ENCODE data around the gene MAP1A. TPM values are rescaled to one million over a fixed set of nuclear protein-coding genes. Genes with fewer than 3 reads are reported as not detected.
A peak's percentile ranks its signal among the peaks of the same experiment; 100 is the strongest.

The MAP1A gene
- total RNA-seq (10 to 100 TPM; 39.5 to 87.6 (median 58.9) TPM), polyA plus RNA-seq (29.7 TPM)
- long read RNA-seq, donor 1, partial matches to known transcripts, result 162 of 169 reads
- long read RNA-seq, donor 1, other reads (novel, unspliced or antisense), result 7 of 169 reads
- long read RNA-seq, donor 2, partial matches to known transcripts, result 28 of 28 reads
- long read RNA-seq, donor 2, other reads (novel, unspliced or antisense), result 0 of 28 reads
- long read RNA-seq, donor 3, partial matches to known transcripts, result 195 of 216 reads
- long read RNA-seq, donor 3, other reads (novel, unspliced or antisense), result 21 of 216 reads
- long read RNA-seq, donor 4, partial matches to known transcripts, result 58 of 60 reads
- long read RNA-seq, donor 4, other reads (novel, unspliced or antisense), result 2 of 60 reads

DNA sequence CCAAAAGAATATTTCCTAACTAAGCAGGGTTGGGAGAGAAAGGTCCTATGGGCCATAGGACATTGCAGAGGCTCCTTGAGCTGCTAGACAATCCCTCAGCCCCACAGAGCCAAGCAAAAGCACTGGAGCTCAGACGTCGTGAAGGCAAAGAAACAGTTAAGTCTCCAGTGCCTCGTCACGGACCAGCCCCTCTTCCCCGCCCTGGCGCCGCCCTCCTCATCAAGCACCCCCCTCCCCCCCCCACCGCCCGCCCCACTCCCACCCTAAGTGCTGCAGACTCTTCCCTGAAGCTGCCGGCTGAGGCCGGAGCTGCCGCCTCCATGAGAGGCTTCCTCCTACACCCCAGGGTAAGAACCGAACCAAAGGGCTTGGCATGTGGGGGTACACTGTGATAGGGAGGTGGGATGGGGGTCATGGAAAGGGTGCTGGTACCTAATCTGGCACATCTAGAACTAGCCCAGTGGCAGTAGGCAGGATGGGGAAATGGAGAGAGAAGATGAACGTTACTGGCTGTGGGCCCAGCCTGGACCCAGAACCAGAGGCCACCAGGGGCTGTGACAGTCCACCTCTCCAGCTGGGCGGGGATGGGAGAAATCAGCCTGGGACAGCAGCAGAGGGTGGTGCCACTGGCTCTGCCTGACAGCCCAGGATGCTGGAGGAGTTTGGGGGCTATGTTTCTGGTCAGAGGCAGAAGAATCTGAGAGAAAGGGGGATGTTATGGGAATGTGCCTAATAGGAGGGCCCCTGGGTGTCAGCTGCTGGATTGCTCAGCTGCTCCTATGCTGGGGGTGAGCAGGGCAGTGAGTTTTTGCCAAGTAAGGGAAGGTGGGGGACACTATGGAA lies at the start of gene MAP1A:
MAP1A (plus strand) TSS at position 255 of the 843 bp plus-strand sequence. CDS start 3,866 bp downstream, outside the sequence.
- peak; percentile 68 to 88 (median 87) for DNase-seq
- no peaks in the 10 kb centered on the region for H3K27me3 ChIP-seq (ENCODE audit: control insufficient read depth, insufficient read depth)
- H3K27ac ChIP-seq (ENCODE audit: low read length), result peak within 1 kb of the TSS; percentile 83
- peaks cover 5% of the 10 kb centered on the region for H3K4me1 ChIP-seq (ENCODE audit: control insufficient read depth, insufficient read depth, low read length)
- no peaks in the 10 kb centered on the region for H3K9me3 ChIP-seq (ENCODE audit: control insufficient read depth, low read length)
- intact Hi-C loops (cut with DNase I), result no loop called here
- H3K4me3 ChIP-seq (ENCODE audit: low read length), result peak within 1 kb of the TSS; percentile 46
- ATAC-seq, result peak; percentile 52 to 66
- WGBS, result under 1% methylated on average over 15 of the region's 15 CpGs

DNA sequence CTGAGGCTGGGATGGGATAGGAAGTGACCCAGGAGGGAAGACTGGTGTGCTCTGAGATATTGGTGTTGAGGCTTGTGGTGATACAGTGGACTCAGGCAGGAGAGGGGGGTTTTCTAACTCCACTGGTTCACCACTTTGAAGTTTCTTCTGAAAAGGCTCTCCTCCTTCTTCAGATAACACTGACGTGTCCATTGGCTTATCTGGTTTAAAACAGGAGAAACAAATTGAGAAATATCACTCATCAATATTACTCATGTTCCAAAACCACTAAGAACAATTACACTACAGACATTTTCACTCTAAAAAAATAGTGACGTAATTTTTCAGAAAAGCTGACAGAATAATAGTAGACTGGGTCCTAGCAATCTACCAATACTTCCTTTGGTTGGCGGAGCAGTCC lies 47.5 kb upstream of the MAP1A start:
- DNase-seq (no peak), ATAC-seq (no peak)
- no peak overlapping the region for H3K27ac ChIP-seq (ENCODE audit: low read length)
- H3K27me3 ChIP-seq (ENCODE audit: control insufficient read depth, insufficient read depth), result no peaks in the 10 kb centered on the region
- H3K4me3 ChIP-seq (ENCODE audit: low read length), result no peak overlapping the region
- no peaks in the 10 kb centered on the region for H3K9me3 ChIP-seq (ENCODE audit: control insufficient read depth, low read length)
- no peaks in the 10 kb centered on the region for H3K4me1 ChIP-seq (ENCODE audit: control insufficient read depth, insufficient read depth, low read length)
- intact Hi-C loops (cut with DNase I), result no loop called here
- WGBS, result 75% methylated on average over 3 of the region's 3 CpGs

DNA sequence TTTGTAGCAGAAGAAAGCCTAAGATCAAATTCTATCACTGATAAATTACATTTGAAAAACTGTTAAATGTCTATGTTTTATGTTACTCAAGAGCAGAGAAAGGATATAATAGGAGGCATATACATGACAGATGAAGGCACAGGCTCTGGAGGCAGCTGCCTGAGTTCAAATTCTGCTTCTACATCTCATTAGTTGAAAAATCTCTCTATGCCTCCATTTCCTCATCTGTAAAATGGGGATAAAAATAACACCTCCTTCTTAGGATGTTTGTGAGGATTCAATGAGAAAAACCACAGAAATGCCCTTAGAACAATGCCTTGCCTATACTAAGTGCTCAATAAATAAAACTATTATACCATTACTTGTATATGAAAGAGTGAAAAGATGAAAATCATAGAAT lies 45.4 kb upstream of the MAP1A start:
- no peaks in the 10 kb centered on the region for H3K27me3 ChIP-seq (ENCODE audit: control insufficient read depth, insufficient read depth)
- H3K9me3 ChIP-seq (ENCODE audit: control insufficient read depth, low read length), result no peaks in the 10 kb centered on the region
- intact Hi-C loops (cut with DNase I), result no loop called here
- H3K4me1 ChIP-seq (ENCODE audit: control insufficient read depth, insufficient read depth, low read length), result no peaks in the 10 kb centered on the region
- ATAC-seq (no peak), DNase-seq (no peak)
- H3K27ac ChIP-seq (ENCODE audit: low read length), result no peak overlapping the region
- H3K4me3 ChIP-seq (ENCODE audit: low read length), result no peak overlapping the region

DNA sequence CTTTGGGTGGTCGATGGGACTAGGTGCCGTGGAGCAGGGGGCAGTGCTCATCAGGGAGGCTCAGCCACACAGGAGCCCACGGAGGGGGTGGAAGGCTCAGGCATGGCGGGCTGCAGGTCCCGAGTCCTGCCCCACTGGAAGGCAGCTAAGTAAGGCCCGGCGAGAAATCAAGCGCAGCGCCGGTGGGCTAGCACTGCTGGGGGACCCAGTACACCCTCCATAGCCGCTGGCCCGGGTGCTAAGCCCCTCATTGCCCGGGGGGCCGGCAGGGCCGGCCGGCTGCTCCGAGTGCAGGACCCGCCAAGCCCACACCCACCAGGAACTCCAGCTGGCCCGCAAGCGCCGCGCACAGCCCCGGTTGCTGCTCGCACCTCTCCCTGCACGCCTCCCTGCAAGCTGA lies 43.5 kb upstream of the MAP1A start:
- ATAC-seq, result no peak
- DNase-seq, result peak in 1 of 3 donors; percentile 51
- H3K4me3 ChIP-seq (ENCODE audit: low read length), result no peak overlapping the region
- H3K4me1 ChIP-seq (ENCODE audit: control insufficient read depth, insufficient read depth, low read length), result no peaks in the 10 kb centered on the region
- H3K27ac ChIP-seq (ENCODE audit: low read length), result no peak overlapping the region
- WGBS, result 98% methylated on average over 25 of the region's 25 CpGs
- intact Hi-C loops (cut with DNase I), result no loop called here
- H3K9me3 ChIP-seq (ENCODE audit: control insufficient read depth, low read length), result no peaks in the 10 kb centered on the region
- no peaks in the 10 kb centered on the region for H3K27me3 ChIP-seq (ENCODE audit: control insufficient read depth, insufficient read depth)

DNA sequence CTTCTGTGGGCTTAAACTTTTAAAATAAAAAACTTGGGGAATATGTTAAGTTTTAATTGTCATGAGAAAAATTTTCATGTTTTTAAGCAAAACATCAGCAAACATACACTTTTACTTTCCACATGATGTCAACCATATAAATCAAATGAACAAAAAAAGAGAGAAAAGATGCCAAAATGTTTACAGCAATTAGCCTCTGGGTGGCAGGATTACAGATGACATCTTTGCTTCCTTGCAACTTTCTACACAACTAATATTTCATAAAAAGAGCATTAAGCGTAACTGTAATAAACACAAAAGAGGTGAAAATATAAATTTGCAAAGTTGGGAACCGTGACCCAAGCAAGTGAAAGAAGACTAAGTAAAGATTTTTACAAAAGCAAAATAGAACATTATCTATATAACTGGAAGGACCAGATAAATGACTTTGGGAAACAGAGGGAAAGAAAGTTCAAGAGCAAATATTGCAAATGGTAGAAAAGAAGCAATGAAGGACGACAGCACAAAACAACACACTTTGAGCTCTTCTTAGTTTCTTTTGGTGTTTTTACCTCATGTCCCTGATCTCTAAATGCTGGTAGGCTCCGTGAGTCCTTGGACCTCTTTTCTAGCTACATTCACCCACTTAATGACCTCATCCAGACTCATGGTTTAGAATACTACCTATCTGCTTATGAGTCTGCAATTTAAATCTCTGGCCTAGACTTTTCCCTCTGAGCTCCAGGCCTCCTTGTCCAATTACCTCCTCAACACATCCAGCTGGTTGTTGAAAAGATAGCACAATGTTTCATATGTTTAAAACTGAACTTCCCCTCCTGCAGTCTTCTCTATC lies 33.9 kb upstream of the MAP1A start:
- Histone ChIP-seq H3K27ac (ENCODE audit: low read length) (no peak overlapping the region), H3K27me3 (ENCODE audit: control insufficient read depth, insufficient read depth) (no peaks in the 10 kb centered on the region), H3K4me3 (ENCODE audit: low read length) (no peak overlapping the region), H3K9me3 (ENCODE audit: control insufficient read depth, low read length) (no peaks in the 10 kb centered on the region), H3K4me1 (ENCODE audit: control insufficient read depth, insufficient read depth, low read length) (no peaks in the 10 kb centered on the region)
- DNase-seq (no peak), ATAC-seq (no peak)
- intact Hi-C loops (cut with DNase I), result no loop called here
- WGBS, result 71% methylated on average over 4 of the region's 4 CpGs

DNA sequence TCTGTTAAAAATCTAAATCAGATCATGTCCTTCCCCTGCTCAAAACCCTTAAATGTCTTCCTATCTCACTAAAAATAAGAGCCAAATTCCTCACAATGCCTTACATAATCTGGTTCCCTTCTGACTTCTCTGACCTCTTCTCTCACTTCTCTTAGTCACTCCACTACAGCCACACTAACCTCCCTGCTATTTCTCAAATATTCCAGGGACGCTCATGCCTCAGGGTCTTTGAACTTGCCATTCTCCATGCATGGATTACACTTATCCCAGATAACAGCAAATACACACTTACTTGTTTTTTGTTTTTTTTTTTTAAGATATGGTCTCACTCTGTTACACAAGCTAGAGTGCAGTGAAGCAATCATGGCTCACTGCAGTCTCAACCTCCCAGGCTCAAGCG lies 33.0 kb upstream of the MAP1A start:
- Histone ChIP-seq H3K27ac (ENCODE audit: low read length) (no peak overlapping the region), H3K27me3 (ENCODE audit: control insufficient read depth, insufficient read depth) (no peaks in the 10 kb centered on the region), H3K9me3 (ENCODE audit: control insufficient read depth, low read length) (no peaks in the 10 kb centered on the region), H3K4me1 (ENCODE audit: control insufficient read depth, insufficient read depth, low read length) (no peaks in the 10 kb centered on the region), H3K4me3 (ENCODE audit: low read length) (no peak overlapping the region)
- ATAC-seq (no peak), DNase-seq (no peak)
- WGBS, result 93% methylated on average over 2 of the region's 2 CpGs
- intact Hi-C loops (cut with DNase I), result no loop called here

DNA sequence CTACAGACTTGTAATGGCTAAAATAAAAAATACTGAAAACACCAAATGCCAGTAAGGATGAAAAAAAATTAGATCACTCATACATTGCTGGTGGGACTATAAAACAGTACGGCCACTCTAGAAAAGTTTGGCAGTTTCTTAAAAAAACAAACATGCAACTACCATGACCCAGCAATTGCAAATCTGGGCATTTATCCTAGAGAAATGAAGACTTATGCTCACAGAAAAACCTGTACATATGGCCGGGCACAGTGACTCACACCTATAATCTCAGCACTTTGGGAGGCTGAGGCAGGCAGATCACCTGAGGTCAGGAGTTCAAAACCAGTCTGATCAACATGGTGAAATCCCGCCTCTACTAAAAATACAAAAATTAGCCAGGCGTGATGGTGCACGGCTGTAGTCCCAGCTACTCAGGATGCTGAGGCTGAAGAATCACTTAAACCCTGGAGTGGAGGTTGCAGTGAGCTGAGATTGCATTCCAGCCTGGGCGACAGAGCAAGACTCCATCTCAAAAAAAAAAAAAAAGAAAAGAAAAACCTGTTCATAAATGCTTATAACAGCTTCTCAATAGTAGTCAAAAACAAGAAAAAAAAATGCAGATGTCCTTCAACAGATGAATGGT lies 30.0 kb upstream of the MAP1A start:
- Histone ChIP-seq H3K27me3 (ENCODE audit: control insufficient read depth, insufficient read depth) (no peaks in the 10 kb centered on the region), H3K9me3 (ENCODE audit: control insufficient read depth, low read length) (no peaks in the 10 kb centered on the region), H3K4me1 (ENCODE audit: control insufficient read depth, insufficient read depth, low read length) (no peaks in the 10 kb centered on the region), H3K27ac (ENCODE audit: low read length) (no peak overlapping the region), H3K4me3 (ENCODE audit: low read length) (no peak overlapping the region)
- intact Hi-C loops (cut with DNase I), result no loop called here
- DNase-seq (no peak), ATAC-seq (no peak)
- 88% methylated on average over 6 of the region's 6 CpGs for WGBS

DNA sequence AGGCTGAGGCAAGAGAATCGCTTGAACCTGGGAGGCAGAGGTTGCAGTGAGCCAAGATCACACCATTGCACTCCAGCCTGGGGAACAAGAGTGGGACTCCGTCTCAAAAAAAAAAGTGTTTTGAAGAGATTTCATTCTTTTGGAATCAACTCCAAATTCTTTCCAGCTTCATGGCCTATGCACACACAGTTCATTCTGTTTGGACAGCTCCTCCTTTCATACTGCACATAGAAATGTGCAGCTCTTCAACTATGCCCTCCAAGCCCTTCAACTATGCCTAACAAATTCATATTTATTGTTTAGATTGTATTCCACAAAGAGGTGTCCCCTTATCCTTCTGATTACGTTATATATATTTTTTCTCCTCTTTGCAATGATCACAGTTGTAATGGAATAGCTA lies 28.6 kb upstream of the MAP1A start:
- no peaks in the 10 kb centered on the region for H3K4me1 ChIP-seq (ENCODE audit: control insufficient read depth, insufficient read depth, low read length)
- intact Hi-C loops (cut with DNase I), result no loop called here
- H3K4me3 ChIP-seq (ENCODE audit: low read length), result no peak overlapping the region
- no peak for DNase-seq
- no peak overlapping the region for H3K27ac ChIP-seq (ENCODE audit: low read length)
- ATAC-seq, result no peak
- H3K27me3 ChIP-seq (ENCODE audit: control insufficient read depth, insufficient read depth), result no peaks in the 10 kb centered on the region
- H3K9me3 ChIP-seq (ENCODE audit: control insufficient read depth, low read length), result no peaks in the 10 kb centered on the region
- 83% methylated on average over 3 of the region's 3 CpGs for WGBS

DNA sequence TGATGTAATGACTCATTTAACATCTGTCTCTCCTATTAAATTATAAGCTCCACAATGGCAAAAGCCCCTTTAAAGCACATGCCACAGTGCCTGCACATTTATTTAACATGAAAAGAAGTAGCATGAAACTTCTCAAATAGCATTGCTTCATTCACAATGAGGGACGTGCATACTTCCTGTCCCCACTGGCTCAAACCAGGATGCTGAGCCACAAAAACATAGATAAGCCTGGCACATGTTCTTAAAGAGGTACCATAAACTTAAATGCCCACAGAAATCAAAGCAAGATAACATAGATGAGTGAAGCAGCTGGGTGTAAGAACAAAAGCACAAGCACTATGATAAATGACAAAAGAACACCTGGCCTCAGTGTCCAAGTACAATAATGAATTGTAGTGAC lies 28.2 kb upstream of the MAP1A start:
- intact Hi-C loops (cut with DNase I), result no loop called here
- no peaks in the 10 kb centered on the region for H3K4me1 ChIP-seq (ENCODE audit: control insufficient read depth, insufficient read depth, low read length)
- H3K27me3 ChIP-seq (ENCODE audit: control insufficient read depth, insufficient read depth), result no peaks in the 10 kb centered on the region
- ATAC-seq (no peak), DNase-seq (no peak)
- WGBS, result 0% methylated on average over 1 of the region's 1 CpG
- H3K9me3 ChIP-seq (ENCODE audit: control insufficient read depth, low read length), result no peaks in the 10 kb centered on the region
- H3K4me3 ChIP-seq (ENCODE audit: low read length), result no peak overlapping the region
- no peak overlapping the region for H3K27ac ChIP-seq (ENCODE audit: low read length)

DNA sequence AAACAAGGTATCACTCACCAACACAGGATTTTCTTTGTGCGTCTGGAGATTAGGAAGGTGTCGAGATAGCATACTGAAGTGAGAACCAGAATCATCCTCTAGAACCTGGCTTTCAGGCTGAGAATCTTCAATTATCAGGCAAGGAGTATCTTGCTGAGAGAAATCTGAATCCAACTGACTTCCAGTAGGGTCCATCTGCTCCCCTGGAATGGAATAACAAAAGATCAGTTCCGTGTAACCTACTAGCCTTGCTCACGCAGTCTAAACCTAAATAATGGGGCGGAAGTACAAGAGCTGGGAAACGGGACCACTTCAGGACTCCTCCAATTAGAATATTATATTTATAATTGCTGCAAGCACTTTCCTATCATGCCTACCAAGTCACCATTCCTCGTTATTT lies 25.1 kb upstream of the MAP1A start:
- 5% methylated on average over 7 of the region's 7 CpGs for WGBS
- no peaks in the 10 kb centered on the region for H3K4me1 ChIP-seq (ENCODE audit: control insufficient read depth, insufficient read depth, low read length)
- intact Hi-C loops (cut with DNase I), result no loop called here
- ATAC-seq (no peak), DNase-seq (no peak)
- no peaks in the 10 kb centered on the region for H3K27me3 ChIP-seq (ENCODE audit: control insufficient read depth, insufficient read depth)
- no peaks in the 10 kb centered on the region for H3K9me3 ChIP-seq (ENCODE audit: control insufficient read depth, low read length)
- H3K4me3 ChIP-seq (ENCODE audit: low read length), result peak overlapping the region; percentile 82
- no peak overlapping the region for H3K27ac ChIP-seq (ENCODE audit: low read length)
